HG02852 (cell line): Measurements from ENCODE around the gene MME.
A peak's percentile ranks its signal among the peaks of the same experiment; 100 is the strongest.

ENCODE experiments used
- ATAC-seq: cut with Tn5 transposase; IDR thresholded peaks from one replicate; pipeline ENCODE4 v1.9.1; 2021; ENCODE audit warnings: mild to moderate bottlenecking, moderate library complexity; ENCODE audit not compliant: unreplicated experiment

MME gene

GRCh38 chr3:155135003-155135402, 54.9 kb downstream of the MME start:
- ATAC-seq = no peak

GRCh38 chr3:155138677-155139076, 58.6 kb downstream of the MME start:
- no peak for ATAC-seq

DNA sequence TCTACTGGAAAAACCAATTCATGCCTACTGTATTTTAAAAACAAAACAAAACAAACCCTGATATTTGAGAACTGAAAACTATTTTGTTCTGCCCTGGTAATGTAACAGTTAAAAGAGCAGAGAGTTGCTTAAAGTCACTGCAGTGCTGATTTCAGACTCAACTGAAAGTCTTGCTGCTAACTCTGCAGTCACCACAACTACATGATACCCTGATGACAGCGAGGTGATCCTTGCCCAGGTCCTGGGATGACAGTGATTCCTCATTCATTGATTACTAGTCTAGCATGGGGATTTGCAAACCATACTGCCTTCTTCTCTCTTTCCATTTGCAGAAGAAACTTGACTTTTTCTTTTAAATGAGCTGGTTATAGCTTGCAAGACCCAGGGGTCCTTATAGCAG, 67.5 kb downstream of the MME start:
- no peak for ATAC-seq

- no peak for ATAC-seq
These were observed 69.4 kb downstream of the MME start for GRCh38 chr3:155149494-155149893.

DNA sequence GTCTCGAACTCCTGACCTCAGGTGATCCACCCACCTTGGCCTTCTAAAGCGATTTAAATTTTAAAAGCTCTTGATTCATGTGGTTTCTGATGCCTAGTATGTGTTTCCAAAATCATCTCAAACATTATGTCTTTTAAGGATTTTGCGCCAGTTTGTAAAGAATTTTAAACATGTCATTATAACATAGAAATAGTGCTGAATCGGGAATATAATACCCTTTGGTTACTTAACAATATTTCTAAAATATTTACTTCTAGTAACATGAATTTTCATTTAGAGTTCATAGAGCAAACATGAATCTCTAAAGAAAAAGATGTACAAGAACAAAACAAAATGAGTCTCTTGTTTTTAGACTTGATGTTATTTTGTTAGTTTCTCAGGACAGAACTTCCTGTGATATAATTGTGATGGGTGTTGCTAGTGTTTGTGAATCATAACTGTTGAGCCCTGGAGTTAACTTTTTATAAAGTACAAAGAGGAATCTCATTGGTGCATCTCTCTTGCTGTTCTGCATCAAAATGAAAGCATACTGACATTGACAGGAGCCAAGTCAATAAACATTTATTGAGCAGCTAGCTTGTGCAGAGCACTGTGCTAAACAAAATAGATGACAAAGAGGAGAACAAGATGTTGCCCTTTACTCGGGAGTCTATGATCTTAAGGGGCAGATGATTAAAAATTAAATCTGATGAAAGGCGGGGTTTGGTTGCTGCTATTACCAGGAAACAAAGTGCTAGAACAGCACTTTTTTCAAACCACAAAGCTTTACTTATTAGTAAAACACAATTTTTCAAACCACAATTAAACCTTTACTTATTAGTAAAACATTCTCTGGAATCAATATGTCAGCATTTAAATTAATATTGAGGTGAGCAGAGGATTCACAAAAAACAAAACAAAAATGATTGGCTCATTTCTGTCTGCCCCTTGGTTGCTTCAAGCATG, 73.4 kb downstream of the MME start:
- no peak for ATAC-seq

- no peak for ATAC-seq
These were observed 74.1 kb downstream of the MME start for GRCh38 chr3:155154255-155154654.

DNA sequence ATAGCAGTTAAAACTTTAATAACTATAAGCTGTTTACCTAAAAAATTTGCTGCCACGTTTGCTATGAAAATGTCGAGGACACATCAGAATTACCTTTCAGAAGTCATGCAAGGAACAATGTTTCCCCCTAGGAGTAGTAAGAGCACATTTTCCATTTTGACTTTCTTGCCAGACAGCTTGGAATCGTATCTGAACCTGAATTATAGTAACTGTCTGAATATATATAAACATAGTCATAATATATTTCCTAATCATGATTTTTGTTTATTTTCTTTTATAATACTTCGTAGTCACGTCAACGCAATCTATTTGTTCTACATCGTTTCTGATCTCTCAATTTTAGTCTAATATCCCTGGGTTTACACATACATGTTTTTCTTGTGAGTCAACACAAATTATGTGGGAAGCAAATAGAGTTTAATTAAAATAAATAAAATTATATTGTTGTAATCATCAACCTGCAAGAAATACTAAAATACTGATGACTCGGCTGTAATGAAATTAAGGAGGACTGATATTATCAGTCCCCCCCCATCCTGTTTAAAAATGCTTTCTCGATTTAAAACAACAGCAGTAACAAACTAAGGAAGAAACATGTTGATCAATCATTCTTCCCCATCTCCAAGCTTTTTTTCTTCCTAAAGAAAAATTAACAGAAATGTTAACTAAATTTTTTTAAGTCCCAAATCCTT, 78.4 kb downstream of the MME start:
- no peak for ATAC-seq

GRCh38 chr3:155159301-155159700, 79.2 kb downstream of the MME start:
- ATAC-seq = no peak

- no peak for ATAC-seq
These were observed 81.6 kb downstream of the MME start for GRCh38 chr3:155161640-155162292.

GRCh38 chr3:155164306-155164705, 84.2 kb downstream of the MME start:
- ATAC-seq = no peak

GRCh38 chr3:155166441-155166840, 86.3 kb downstream of the MME start:
- ATAC-seq = no peak

- no peak for ATAC-seq
These were observed 89.1 kb downstream of the MME start for GRCh38 chr3:155169197-155169596.

DNA sequence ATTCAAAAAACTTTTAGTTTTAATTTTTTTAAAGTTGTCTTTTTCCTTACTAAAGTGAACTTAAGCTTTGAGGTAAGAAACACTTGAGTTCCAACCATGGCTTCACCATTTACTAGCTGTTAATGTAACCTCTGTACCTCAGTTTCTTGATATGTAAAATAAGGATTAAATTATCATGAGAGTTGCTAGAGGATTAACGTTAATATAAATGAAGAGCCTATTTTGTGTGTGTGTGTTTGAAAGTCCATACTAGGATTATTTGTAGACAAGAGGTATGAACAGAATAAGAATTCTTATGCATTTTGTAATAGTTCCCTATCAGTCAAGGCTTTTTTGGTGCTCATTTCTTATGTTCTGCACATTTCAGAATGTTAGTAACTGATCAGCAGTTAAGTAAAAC, 93.7 kb downstream of the MME start:
- no peak for ATAC-seq

DNA sequence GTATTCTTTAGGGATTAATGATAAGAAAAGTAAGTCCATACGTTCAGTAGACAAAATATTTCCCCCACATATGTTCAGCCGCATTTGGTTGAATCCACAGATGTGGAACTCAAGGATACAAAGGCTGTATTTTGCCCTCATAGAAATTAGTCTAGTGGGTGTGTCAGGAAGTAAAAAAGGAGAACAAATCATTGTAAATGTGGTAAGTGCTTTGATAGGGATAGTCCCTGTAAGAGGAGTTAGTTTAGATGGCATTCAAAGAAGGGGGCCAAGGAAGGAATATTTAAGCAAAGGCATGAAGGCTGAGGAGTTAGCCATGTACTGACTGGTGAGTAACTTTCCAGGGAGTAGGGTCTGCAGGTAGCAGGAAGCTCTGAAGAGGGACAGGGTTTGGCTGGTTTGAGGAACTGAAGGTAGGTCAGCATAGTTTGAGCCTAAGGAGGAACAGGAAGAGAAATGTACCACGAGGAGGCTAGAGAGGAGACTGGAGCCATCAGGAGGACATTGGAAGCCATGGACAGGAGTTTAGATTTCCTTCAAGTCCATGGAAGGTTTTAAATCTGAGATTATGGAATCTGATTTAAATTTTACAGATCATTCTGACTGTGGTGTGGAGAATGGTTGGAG, 98.8 kb downstream of the MME start:
- ATAC-seq = no peak

DNA sequence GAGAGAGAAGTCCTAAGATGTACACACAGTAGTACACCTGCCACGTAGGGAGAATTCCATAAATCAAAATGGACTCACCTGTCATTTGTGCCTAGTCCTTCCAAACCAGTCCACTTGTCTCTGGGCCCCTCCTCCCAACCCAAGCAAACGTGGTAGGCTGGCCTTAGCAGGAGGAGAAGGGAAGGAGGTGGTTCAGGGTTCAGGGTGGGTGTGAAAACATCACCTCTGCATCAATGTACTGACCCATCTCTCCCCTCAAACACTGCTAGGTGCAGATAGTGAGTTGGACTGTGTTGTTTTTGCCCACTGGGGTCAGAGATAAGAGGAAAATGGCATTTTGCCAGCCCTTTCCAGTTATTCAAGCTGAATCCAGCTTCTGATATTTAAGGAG, 99.3 kb downstream of the MME start:
- no peak for ATAC-seq

DNA sequence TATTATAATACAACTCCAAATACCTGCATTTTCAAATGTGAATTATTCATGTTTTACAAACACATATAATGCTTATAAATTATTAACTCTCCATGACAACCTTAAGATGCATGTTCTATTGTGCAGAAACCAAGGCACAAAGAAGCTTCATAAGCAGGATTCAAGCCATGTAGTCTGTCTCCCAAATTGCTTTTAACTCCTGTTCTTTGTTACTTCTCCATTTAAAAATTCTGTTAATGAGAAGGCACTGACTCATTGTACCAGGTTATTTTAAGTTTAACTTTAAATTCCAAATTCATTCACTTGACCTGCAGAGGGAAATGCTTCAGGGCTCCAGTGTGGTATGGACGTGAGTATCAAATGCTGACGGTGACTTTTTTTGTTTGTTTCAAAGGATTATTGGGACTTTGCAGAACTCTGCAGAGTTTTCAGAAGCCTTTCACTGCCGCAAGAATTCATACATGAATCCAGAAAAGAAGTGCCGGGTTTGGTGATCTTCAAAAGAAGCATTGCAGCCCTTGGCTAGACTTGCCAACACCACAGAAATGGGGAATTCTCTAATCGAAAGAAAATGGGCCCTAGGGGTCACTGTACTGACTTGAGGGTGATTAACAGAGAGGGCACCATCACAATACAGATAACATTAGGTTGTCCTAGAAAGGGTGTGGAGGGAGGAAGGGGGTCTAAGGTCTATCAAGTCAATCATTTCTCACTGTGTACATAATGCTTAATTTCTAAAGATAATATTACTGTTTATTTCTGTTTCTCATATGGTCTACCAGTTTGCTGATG, 100.0 kb downstream of the MME start:
- no peak for ATAC-seq

DNA sequence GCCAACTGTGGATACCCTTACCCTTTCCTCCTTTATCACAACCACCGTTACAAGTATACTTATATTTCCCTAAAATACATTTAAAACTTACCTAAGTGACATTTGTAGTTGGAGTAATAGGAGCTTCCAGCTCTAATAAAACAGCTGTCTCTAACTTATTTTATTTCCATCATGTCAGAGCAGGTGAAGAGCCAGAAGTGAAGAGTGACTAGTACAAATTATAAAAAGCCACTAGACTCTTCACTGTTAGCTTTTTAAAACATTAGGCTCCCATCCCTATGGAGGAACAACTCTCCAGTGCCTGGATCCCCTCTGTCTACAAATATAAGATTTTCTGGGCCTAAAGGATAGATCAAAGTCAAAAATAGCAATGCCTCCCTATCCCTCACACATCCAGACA, 102.3 kb downstream of the MME start:
- no peak for ATAC-seq

- peak; percentile 60 for ATAC-seq
These were observed 103.9 kb downstream of the MME start for GRCh38 chr3:155184011-155184410.

DNA sequence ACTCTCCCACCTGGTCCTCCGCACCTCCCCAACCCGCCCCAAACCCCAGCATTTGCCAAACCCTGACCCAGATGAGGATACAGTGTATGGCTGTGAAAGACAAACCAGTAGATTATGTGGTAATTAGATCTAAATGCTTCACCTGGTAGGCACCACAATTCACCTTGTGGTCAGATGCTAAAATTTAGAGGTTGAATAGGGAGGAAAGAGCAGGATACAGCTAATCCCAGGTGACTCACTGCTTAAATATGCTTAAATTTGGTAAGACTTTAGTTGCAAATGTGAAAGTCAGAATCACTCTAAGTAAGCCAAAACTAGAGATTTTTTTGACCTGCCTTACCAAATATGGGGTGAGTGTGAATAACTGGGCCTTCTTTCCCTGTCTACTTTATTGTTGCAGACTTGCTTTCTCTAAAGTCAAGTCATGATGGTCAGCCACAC, 105.5 kb downstream of the MME start:
- no peak for ATAC-seq

DNA sequence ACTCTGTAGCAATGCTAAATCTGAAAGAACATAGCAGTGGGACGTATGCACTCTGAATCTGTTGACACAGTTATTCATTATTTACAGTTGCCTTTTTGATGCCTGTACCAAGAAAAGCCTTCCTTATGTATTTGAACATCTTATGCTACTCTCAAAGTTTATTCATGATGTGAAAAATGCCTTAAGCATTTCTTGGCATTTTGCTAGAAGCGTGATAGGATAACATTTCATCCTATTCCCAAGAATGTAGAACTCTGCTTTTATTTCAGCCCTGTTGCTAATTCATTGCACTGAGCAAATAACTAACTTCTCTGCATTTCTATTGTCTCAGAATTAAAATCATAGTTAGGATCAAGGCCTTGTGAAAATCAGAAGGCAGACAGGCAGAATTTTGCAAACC, 107.9 kb downstream of the MME start:
- ATAC-seq = no peak
